SK-N-SH treated with all-trans-retinoic acid at 6 μM for 48 hours (cell line): ENCODE data around the gene TCFL5.

Experiments
- ATAC-seq: fragments of 200-7000 bp; cut with Tn5 transposase; 3 replicates; pipeline ENCODE4 v1.9.1; 2020; ENCODE audit warnings: mild to moderate bottlenecking, moderate library complexity
- BACH2 ChIP-seq: fragments of 250-450 bp; sonication (Bioruptor Pico); IDR thresholded peaks from 2 replicates; pipeline ENCODE4 v1.9.0; 2021; ENCODE audit warnings: mild to moderate bottlenecking, borderline replicate concordance
- CSDC2 ChIP-seq: fragments of 250-450 bp; sonication (Bioruptor Pico); IDR thresholded peaks from 2 replicates; pipeline ENCODE4 v1.5.0; 2020; ENCODE audit warnings: mild to moderate bottlenecking, moderate library complexity
- GLIS3 ChIP-seq: fragments of 250-450 bp; sonication (Bioruptor Pico); IDR thresholded peaks from 2 replicates; pipeline ENCODE4 v1.5.0; 2020; ENCODE audit warnings: mild to moderate bottlenecking, moderate library complexity
- ISL1 ChIP-seq: fragments of 250-450 bp; sonication (Bioruptor Pico); IDR thresholded peaks from 2 replicates; pipeline ENCODE4 v2.1.2; 2022; ENCODE audit warnings: mild to moderate bottlenecking, moderate library complexity
- OSR1 ChIP-seq: fragments of 250-450 bp; sonication (Bioruptor Pico); IDR thresholded peaks from 2 replicates; pipeline ENCODE4 v1.8.0; 2022; ENCODE audit warnings: moderate library complexity, mild to moderate bottlenecking, inconsistent platforms
- PATZ1 ChIP-seq: fragments of 250-450 bp; sonication (Bioruptor Pico); IDR thresholded peaks from 2 replicates; pipeline ENCODE4 v1.8.0; 2020; ENCODE audit warnings: mild to moderate bottlenecking, moderate library complexity, borderline replicate concordance
- PPARA ChIP-seq: fragments of 250-450 bp; sonication (Bioruptor Pico); IDR thresholded peaks from 2 replicates; pipeline ENCODE4 v1.5.0; 2020; ENCODE audit warnings: mild to moderate bottlenecking, borderline replicate concordance
- RARB ChIP-seq: fragments of 250-450 bp; sonication (Bioruptor Pico); IDR thresholded peaks from 2 replicates; pipeline ENCODE4 v1.8.0; 2021; ENCODE audit warnings: mild to moderate bottlenecking, moderate library complexity
- SNAI2 ChIP-seq: fragments of 250-450 bp; sonication (Bioruptor Pico); IDR thresholded peaks from 2 replicates; pipeline ENCODE4 v1.5.0; 2020; ENCODE audit warnings: mild to moderate bottlenecking, moderate library complexity
- TCF4 ChIP-seq: fragments of 250-450 bp; sonication (Bioruptor Pico); IDR thresholded peaks from 2 replicates; pipeline ENCODE4 v1.8.0; 2021; ENCODE audit warnings: mild to moderate bottlenecking, moderate library complexity, borderline replicate concordance
- TOX ChIP-seq: fragments of 250-450 bp; sonication (Bioruptor Pico); IDR thresholded peaks from 2 replicates; pipeline ENCODE4 v1.8.0; 2021; ENCODE audit warnings: mild to moderate bottlenecking, moderate library complexity, borderline replicate concordance
- TSHZ2 ChIP-seq: fragments of 250-450 bp; sonication (Bioruptor Pico); IDR thresholded peaks from 2 replicates; pipeline ENCODE4 v1.5.0; 2020; ENCODE audit warnings: mild to moderate bottlenecking, moderate library complexity
- ZC3H10 ChIP-seq: fragments of 250-450 bp; sonication (Bioruptor Pico); IDR thresholded peaks from 2 replicates; pipeline ENCODE4 v1.5.1; 2021; ENCODE audit warnings: mild to moderate bottlenecking, moderate library complexity
- ZFP3 ChIP-seq: fragments of 250-450 bp; sonication (Bioruptor Pico); IDR thresholded peaks from 2 replicates; pipeline ENCODE4 v1.5.0; 2020; ENCODE audit warnings: mild to moderate bottlenecking, moderate library complexity
- ZFP30 ChIP-seq: fragments of 450-650 bp; formaldehyde crosslinking; IDR thresholded peaks from 2 replicates; pipeline ENCODE4 v1.5.0; 2022; ENCODE audit warnings: mild to moderate bottlenecking, moderate library complexity
- ZNF565 ChIP-seq: fragments of 450-650 bp; formaldehyde crosslinking; conservative IDR thresholded peaks from 2 replicates; pipeline ENCODE4 v1.5.0; 2020; ENCODE audit warnings: low read depth, mild to moderate bottlenecking, moderate library complexity
- ZNF70 ChIP-seq: fragments of 450-650 bp; formaldehyde crosslinking; IDR thresholded peaks from 2 replicates; pipeline ENCODE4 v1.5.0; 2020; ENCODE audit warnings: mild to moderate bottlenecking, moderate library complexity
- TF ChIP-seq, protein P1 (sequence below): fragments of 250-450 bp; sonication (Bioruptor Pico); IDR thresholded peaks from 2 replicates; pipeline ENCODE4 v1.5.1; 2020; ENCODE audit warnings: low read depth, mild to moderate bottlenecking, moderate library complexity
- TF ChIP-seq, protein P2 (sequence below): fragments of 250-450 bp; sonication (Bioruptor Pico); IDR thresholded peaks from 2 replicates; pipeline ENCODE4 v1.8.0; 2021; ENCODE audit warnings: low read depth, mild to moderate bottlenecking, moderate library complexity, borderline replicate concordance

TCFL5 gene

DNA sequence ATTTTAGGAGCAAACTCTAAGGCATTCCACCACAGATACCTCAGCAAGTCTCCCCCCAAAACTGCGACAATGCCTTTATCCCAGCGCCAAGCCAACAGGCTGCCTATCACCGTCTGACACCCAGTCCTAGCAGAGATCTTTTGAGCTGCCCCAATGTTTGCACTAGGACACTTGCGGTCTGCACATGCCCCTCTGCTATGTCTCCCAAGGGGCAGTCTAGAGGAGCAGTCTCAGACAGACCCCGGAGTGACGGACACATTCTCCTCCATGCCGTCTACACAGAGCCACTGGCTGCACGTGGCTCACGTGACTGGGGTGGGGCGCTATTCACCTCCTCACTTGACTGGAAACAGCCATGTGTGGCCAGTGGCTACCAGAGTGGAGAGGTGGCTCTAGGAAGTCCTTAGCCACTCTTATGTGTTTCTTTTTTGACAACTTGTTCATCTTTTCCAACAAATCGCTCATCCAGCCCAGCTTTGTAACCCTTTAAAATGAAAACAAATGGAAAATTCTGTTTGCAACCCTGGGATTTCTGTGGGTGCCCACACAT lies 48.7 kb upstream of the TCFL5 start (continued):
- TF ChIP-seq PATZ1: no peak
- TF ChIP-seq TCF4: no peak

- TF ChIP-seq, protein P1, sequence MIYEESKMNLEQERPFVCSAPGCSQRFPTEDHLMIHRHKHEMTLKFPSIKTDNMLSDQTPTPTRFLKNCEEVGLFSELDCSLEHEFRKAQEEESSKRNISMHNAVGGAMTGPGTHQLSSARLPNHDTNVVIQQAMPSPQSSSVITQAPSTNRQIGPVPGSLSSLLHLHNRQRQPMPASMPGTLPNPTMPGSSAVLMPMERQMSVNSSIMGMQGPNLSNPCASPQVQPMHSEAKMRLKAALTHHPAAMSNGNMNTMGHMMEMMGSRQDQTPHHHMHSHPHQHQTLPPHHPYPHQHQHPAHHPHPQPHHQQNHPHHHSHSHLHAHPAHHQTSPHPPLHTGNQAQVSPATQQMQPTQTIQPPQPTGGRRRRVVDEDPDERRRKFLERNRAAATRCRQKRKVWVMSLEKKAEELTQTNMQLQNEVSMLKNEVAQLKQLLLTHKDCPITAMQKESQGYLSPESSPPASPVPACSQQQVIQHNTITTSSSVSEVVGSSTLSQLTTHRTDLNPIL (CRISPR knock-in tag): no peak
- TF ChIP-seq TCF4: no peak
- no peak for TF ChIP-seq ZNF70 (CRISPR knock-in tag)
- TF ChIP-seq, protein P2, sequence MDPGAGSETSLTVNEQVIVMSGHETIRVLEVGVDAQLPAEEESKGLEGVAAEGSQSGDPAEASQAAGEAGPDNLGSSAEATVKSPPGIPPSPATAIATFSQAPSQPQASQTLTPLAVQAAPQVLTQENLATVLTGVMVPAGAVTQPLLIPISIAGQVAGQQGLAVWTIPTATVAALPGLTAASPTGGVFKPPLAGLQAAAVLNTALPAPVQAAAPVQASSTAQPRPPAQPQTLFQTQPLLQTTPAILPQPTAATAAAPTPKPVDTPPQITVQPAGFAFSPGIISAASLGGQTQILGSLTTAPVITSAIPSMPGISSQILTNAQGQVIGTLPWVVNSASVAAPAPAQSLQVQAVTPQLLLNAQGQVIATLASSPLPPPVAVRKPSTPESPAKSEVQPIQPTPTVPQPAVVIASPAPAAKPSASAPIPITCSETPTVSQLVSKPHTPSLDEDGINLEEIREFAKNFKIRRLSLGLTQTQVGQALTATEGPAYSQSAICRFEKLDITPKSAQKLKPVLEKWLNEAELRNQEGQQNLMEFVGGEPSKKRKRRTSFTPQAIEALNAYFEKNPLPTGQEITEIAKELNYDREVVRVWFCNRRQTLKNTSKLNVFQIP (CRISPR knock-in tag): no peak
- TF ChIP-seq ZNF565 (CRISPR knock-in tag): no peak
- TF ChIP-seq PATZ1: no peak
- no peak for TF ChIP-seq PPARA (CRISPR knock-in tag)
- TF ChIP-seq GLIS3 (CRISPR knock-in tag): no peak
- no peak for TF ChIP-seq ZFP30 (CRISPR knock-in tag)
- no peak for TF ChIP-seq CSDC2
- TF ChIP-seq SNAI2 (CRISPR knock-in tag): no peak
- no peak for TF ChIP-seq OSR1 (CRISPR knock-in tag)
- ATAC-seq: no peak
These were observed 47.6 kb upstream of the TCFL5 start for GRCh38 chr20:62908971-62909791.

GRCh38 chr20:62907384-62908317 lies 46.0 kb upstream of the TCFL5 start:
- peak; percentile 65; the same call in 2 of the 3 replicates for ATAC-seq
- TF ChIP-seq, protein P1 (CRISPR knock-in tag): no peak
- TF ChIP-seq OSR1 (CRISPR knock-in tag): no peak
- no peak for TF ChIP-seq ZNF565 (CRISPR knock-in tag)
- TF ChIP-seq SNAI2 (CRISPR knock-in tag): no peak
- TF ChIP-seq RARB: no peak
- no peak for TF ChIP-seq TOX (CRISPR knock-in tag)
- no peak for TF ChIP-seq PPARA (CRISPR knock-in tag)
- no peak for TF ChIP-seq BACH2 (CRISPR knock-in tag)
- no peak for TF ChIP-seq PATZ1
- TF ChIP-seq, protein P2 (CRISPR knock-in tag): no peak
- no peak for TF ChIP-seq ZFP3 (CRISPR knock-in tag)
- no peak for TF ChIP-seq ISL1
- no peak for TF ChIP-seq TCF4
- no peak for TF ChIP-seq TSHZ2
- TF ChIP-seq ZC3H10 (CRISPR knock-in tag): no peak
- TF ChIP-seq ZNF70 (CRISPR knock-in tag): no peak
